ENCODE measurements around the gene PRDM4. TPM values are rescaled to one million over a fixed set of nuclear protein-coding genes. Genes with fewer than 3 reads are reported as not detected.

PRDM4 gene
- total and polyA plus RNA-seq, 2 of the 4 experiments (the other 2 are of a cell fraction), result 20.1 to 26.7 TPM

DNA sequence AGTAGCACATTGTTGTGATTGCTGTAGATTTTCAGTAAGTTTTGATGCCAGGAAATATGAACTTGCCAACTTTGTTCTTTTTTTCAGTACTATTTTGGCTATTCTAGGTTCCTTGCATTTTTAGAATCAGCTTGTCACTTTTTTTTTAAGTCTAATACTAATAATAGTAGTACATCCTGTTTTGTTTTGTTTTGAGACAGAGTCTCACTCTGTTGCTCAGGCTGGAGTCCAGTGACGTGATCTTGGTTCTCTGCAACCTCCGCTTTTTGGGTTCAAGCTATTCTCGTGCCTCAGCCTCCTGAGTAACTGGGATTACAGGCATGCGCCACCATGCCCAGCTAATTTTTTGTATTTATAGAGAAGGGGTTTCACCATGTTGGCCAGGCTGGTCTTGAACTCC is 58.8 kb downstream of the PRDM4 start:
- no peak overlapping the region for H3K14ac ChIP-seq (replicated peaks; ENCODE audit: low read depth, low read length)
- H3K4ac ChIP-seq (ENCODE audit: low read depth, low read length), result no peak overlapping the region
- H3K27ac ChIP-seq (ENCODE audit: insufficient read depth, low read length), result no peak overlapping the region
- DNase-seq (no peak), ATAC-seq (ENCODE audit: low read depth) (no peak)
- CTCF ChIA-PET, result no interaction called here
- H2BK20ac ChIP-seq (ENCODE audit: low read depth, low read length), result no peak overlapping the region
- H3K36me3 ChIP-seq (ENCODE audit: control insufficient read depth, insufficient read depth, low read length), result peaks cover 43% of the 10 kb centered on the region
- H3K4me1 ChIP-seq (ENCODE audit: control insufficient read depth, insufficient read depth, low read length), result peaks cover 2% of the 10 kb centered on the region; the same call in 1 of the 2 replicates
- in situ Hi-C loops (cut with MboI; ENCODE audit: low sequenced_read_pairs), result loop anchor here (5.0 kb wide), 1 partner anchor 40 kb away; no protein-coding TSS in a partner anchor
- POLR2A ChIA-PET (ENCODE audit: unreplicated experiment), result no interaction called here
- no CpG with 5 or more reads among the region's 4 CpGs for WGBS, 2 experiments (ENCODE audit: extremely low coverage in 2 of 2, insufficient read length in 1 of 2)
- no peaks in the 10 kb centered on the region; the same call in 1 of the 2 replicates for H4K20me1 ChIP-seq (ENCODE audit: insufficient read depth, low read length)
- H3K18ac ChIP-seq (ENCODE audit: low read depth, low read length), result no peak overlapping the region
- no peak overlapping the region for H2BK120ac ChIP-seq (ENCODE audit: low read depth, low read length)
- H3K9me1 ChIP-seq (ENCODE audit: insufficient read depth, low read length), result no peaks in the 10 kb centered on the region
- H3K4me2 ChIP-seq (ENCODE audit: low read depth, low read length), result no peak overlapping the region
- H3K9me3 ChIP-seq (ENCODE audit: control insufficient read depth, insufficient read depth, low read length), result peaks cover 2% of the 10 kb centered on the region; the same call in 1 of the 2 replicates
- H4K8ac ChIP-seq (ENCODE audit: low read depth in 2 of 2, low read length in 2 of 2), result no peak overlapping the region
- no peak overlapping the region for H4K5ac ChIP-seq (ENCODE audit: low read depth, low read length)
- no peak overlapping the region for H2BK5ac ChIP-seq (ENCODE audit: low read depth, low read length, poor library complexity, severe bottlenecking)
- intact Hi-C loops (cut with micrococcal nuclease), result loop anchor here (2.0 to 5.0 kb wide), 2 partner anchors 45 to 57 kb away; no protein-coding TSS in a partner anchor
- H2AK5ac ChIP-seq (ENCODE audit: low read depth, low read length), result no peak overlapping the region
- TF ChIP-seq RCOR1 (IDR thresholded peaks at IDR 0.05; ENCODE audit: insufficient replicate concordance, low read length), result no peak
- TF ChIP-seq MAZ (IDR thresholded peaks at IDR 0.05; ENCODE audit: borderline replicate concordance, low read depth, low read length), result no peak
- TF ChIP-seq NFE2L2 (IDR thresholded peaks at IDR 0.05; ENCODE audit: low read depth, low read length), result no peak
- no peak for TF ChIP-seq RFX5 (IDR thresholded peaks at IDR 0.05; ENCODE audit: low read depth, low read length)
- TF ChIP-seq CHD1 (IDR thresholded peaks at IDR 0.05; ENCODE audit: low read depth, low read length), result no peak
- TF ChIP-seq RAD21 (IDR thresholded peaks at IDR 0.05; ENCODE audit: low read length), result no peak
- no peak for TF ChIP-seq CEBPB (IDR thresholded peaks at IDR 0.05; ENCODE audit: low read depth, low read length)
- no peak for TF ChIP-seq MAFK (IDR thresholded peaks at IDR 0.05; ENCODE audit: low read depth, low read length)
- no peak for TF ChIP-seq POLR2A (IDR thresholded peaks at IDR 0.05; ENCODE audit: low read depth, low read length)
- TF ChIP-seq, protein P1, sequence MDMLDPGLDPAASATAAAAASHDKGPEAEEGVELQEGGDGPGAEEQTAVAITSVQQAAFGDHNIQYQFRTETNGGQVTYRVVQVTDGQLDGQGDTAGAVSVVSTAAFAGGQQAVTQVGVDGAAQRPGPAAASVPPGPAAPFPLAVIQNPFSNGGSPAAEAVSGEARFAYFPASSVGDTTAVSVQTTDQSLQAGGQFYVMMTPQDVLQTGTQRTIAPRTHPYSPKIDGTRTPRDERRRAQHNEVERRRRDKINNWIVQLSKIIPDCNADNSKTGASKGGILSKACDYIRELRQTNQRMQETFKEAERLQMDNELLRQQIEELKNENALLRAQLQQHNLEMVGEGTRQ (IDR thresholded peaks at IDR 0.05; ENCODE audit: low read depth, low read length), result no peak
- no peak for TF ChIP-seq MXI1 (IDR thresholded peaks at IDR 0.05; ENCODE audit: borderline replicate concordance, low read depth, low read length)
- no peak for TF ChIP-seq BHLHE40 (IDR thresholded peaks at IDR 0.05; ENCODE audit: low read depth, low read length)
- TF ChIP-seq, protein P2, sequence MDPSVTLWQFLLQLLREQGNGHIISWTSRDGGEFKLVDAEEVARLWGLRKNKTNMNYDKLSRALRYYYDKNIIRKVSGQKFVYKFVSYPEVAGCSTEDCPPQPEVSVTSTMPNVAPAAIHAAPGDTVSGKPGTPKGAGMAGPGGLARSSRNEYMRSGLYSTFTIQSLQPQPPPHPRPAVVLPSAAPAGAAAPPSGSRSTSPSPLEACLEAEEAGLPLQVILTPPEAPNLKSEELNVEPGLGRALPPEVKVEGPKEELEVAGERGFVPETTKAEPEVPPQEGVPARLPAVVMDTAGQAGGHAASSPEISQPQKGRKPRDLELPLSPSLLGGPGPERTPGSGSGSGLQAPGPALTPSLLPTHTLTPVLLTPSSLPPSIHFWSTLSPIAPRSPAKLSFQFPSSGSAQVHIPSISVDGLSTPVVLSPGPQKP (IDR thresholded peaks at IDR 0.05; ENCODE audit: borderline replicate concordance, low read depth, low read length), result no peak
- TF ChIP-seq SMC3 (IDR thresholded peaks at IDR 0.05; ENCODE audit: low read depth, low read length), result no peak
- no peak for TF ChIP-seq FOS (IDR thresholded peaks at IDR 0.05; ENCODE audit: low read depth, low read length)
- no peak overlapping the region for H3K56ac ChIP-seq (ENCODE audit: extremely low read depth, insufficient read depth, low read length)
- no TSS peak for BruUV-seq (replicated peaks)
- H2BK15ac ChIP-seq (ENCODE audit: low read depth, low read length), result no peak overlapping the region
- dilution Hi-C loops (cut with HindIII; ENCODE audit: low sequenced_read_pairs, unreplicated experiment), result no loop called here
- H3K23ac ChIP-seq (ENCODE audit: low read depth, low read length), result no peak overlapping the region
- H2AFZ ChIP-seq (replicated peaks; ENCODE audit: low read length, poor library complexity), result no peak overlapping the region
- H3K79me1 ChIP-seq (ENCODE audit: low read depth in 1 of 2, low read length in 2 of 2), result peaks cover 1 to 6% of the 10 kb centered on the region in 2 experiments; a peak in 2 of 4 replicates
- H3K27me3 ChIP-seq (ENCODE audit: control insufficient read depth, insufficient read depth, low read length), result no peaks in the 10 kb centered on the region
- H3K4me3 ChIP-seq (ENCODE audit: insufficient read depth, low read depth, low read length), result no peak overlapping the region
- H3K9ac ChIP-seq (ENCODE audit: low read depth, low read length), result no peak overlapping the region
- no peak overlapping the region for H2AK9ac ChIP-seq (replicated peaks; ENCODE audit: low read depth, low read length, poor library complexity)
- H4K91ac ChIP-seq (ENCODE audit: insufficient read depth, low read depth, low read length), result no peak overlapping the region
